ENCODE data around the gene KCNG2. TPM values are rescaled to one million over a fixed set of nuclear protein-coding genes. Genes with fewer than 3 reads are reported as not detected.

The KCNG2 gene
- total and polyA plus RNA-seq, 9 of the 15 experiments (the other 6 are each of a cell fraction or from before 2014, with no cell fraction given) = not detected

DNA sequence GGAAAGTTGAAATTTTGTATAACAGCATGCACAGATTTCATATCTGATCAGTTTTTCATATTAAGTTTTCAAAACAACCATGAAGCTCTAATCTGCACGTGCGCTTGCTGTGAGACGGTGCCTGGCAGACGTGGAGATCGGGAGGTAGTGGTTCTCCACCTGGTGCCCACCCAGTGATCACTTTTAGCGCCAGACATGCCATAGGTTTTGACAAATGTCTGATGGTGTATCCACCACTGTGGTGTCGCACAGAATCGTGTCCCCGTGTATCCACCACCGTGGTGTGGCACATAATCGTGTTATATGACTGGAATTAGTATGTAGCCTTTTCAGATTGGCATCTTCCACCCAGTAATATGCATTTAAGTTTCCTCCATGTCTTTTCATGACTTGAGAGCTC, 40.9 kb upstream of the KCNG2 start (continued):
- TF ChIP-seq MYBL2 (IDR thresholded peaks at IDR 0.05; ENCODE audit: low read depth) (no peak), MYBL2 (CRISPR knock-in tag; IDR thresholded peaks at IDR 0.05; ENCODE audit: borderline replicate concordance) (no peak), CCAR2 (IDR thresholded peaks at IDR 0.05; ENCODE audit: low read depth, low read length) (no peak), SMAD1 (IDR thresholded peaks at IDR 0.05; ENCODE audit: low read depth, low read length, partially characterized antibody) (no peak), SIRT6 (IDR thresholded peaks at IDR 0.05; ENCODE audit: low read depth, low read length) (no peak), RBM34 (IDR thresholded peaks at IDR 0.05; ENCODE audit: borderline replicate concordance, insufficient read depth, low read length) (no peak), MCM5 (IDR thresholded peaks at IDR 0.05; ENCODE audit: low read depth) (no peak)

DNA sequence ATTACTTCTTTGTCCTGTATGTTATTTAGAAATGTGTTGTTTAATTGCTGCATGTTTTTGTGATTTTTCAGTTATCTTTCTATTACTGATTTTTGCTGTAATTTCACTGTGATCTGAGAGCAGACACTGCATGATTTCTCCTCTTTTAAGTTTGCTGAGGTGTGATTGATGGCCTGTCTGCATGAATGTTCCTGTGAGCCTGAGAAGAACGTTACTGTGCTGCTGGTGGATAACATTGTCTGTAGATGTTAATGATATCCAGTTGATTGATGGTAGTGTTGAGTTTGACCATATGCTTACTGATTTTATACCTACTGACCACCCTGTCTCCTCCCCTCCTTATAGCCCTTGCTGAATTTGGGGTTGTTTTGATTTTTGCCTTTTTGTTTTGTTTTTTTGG, 37.4 kb upstream of the KCNG2 start:
- Histone ChIP-seq H3K4me2 (ENCODE audit: insufficient read depth, low read length) (no peak overlapping the region), H3K9me1 (ENCODE audit: control insufficient read depth, insufficient read depth, low read length) (no peaks in the 10 kb centered on the region), H3K9ac (ENCODE audit: insufficient read depth in 1 of 2, low read depth in 2 of 2, low read length in 2 of 2) (no peak overlapping the region), H3K79me2 (ENCODE audit: control insufficient read depth, insufficient read depth, low read length) (no peaks in the 10 kb centered on the region), H3K27ac (ENCODE audit: extremely low read depth, low read depth, low read length) (no peak overlapping the region), H4K20me1 (replicated peaks; ENCODE audit: control insufficient read depth, insufficient read depth, low read length) (no peaks in the 10 kb centered on the region), H3K9me3 (replicated peaks; ENCODE audit: control insufficient read depth, insufficient read depth, low read depth, low read length) (no peaks in the 10 kb centered on the region), H3K27me3 (ENCODE audit: control insufficient read depth in 2 of 2, insufficient read depth in 2 of 2, low read length in 2 of 2) (peaks cover 0 to 10% of the 10 kb centered on the region in 2 experiments; a peak in 1 of 5 replicates), H3K36me3 (ENCODE audit: control insufficient read depth, insufficient read depth, low read length) (no peaks in the 10 kb centered on the region), H3K4me1 (replicated peaks in 1 of 2; ENCODE audit: control insufficient read depth in 2 of 2, insufficient read depth in 2 of 2, low read length in 2 of 2) (no peaks in the 10 kb centered on the region), H3K4me3 (no peak overlapping the region), H2AFZ (ENCODE audit: low read depth, low read length) (no peak overlapping the region)
- DNase-seq (ENCODE audit: extremely low read depth in 1 of 4, low spot score in 3 of 4) = no peak
- no peak for FAIRE-seq
- intact Hi-C loops (cut with micrococcal nuclease) = no loop called here
- BruUV-seq (replicated peaks) = no TSS peak
- WGBS (ENCODE audit: insufficient coverage, low coverage, missing lambda C conversion rate) = 0% methylated on average over 1 of the region's 1 CpG
- in situ Hi-C loops (cut with MboI) = no loop called here
- CTCF ChIA-PET (ENCODE audit: low intra/inter-chr PET ratio) = no interaction called here
- no peak for ATAC-seq
- POLR2A ChIA-PET = no interaction called here
- TF ChIP-seq RUNX1 (IDR thresholded peaks at IDR 0.05; ENCODE audit: low read depth) = no peak
- TF ChIP-seq ZNF696 (CRISPR knock-in tag; conservative IDR thresholded peaks at IDR 0.05) = no peak
- no peak for TF ChIP-seq CEBPB (tag; IDR thresholded peaks at IDR 0.05)
- TF ChIP-seq ZNF785 (CRISPR knock-in tag; IDR thresholded peaks at IDR 0.05) = no peak
- no peak for TF ChIP-seq SRSF9 (IDR thresholded peaks at IDR 0.05; ENCODE audit: borderline replicate concordance, low read depth, low read length)
- no peak for TF ChIP-seq MTF1 (CRISPR knock-in tag; IDR thresholded peaks at IDR 0.05; ENCODE audit: borderline replicate concordance)
- TF ChIP-seq, protein P1, sequence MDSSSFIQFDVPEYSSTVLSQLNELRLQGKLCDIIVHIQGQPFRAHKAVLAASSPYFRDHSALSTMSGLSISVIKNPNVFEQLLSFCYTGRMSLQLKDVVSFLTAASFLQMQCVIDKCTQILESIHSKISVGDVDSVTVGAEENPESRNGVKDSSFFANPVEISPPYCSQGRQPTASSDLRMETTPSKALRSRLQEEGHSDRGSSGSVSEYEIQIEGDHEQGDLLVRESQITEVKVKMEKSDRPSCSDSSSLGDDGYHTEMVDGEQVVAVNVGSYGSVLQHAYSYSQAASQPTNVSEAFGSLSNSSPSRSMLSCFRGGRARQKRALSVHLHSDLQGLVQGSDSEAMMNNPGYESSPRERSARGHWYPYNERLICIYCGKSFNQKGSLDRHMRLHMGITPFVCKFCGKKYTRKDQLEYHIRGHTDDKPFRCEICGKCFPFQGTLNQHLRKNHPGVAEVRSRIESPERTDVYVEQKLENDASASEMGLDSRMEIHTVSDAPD (CRISPR knock-in tag; IDR thresholded peaks at IDR 0.05) = no peak
- peak; percentile 39; the same call in 1 of the 2 replicates for TF ChIP-seq PKNOX1 (IDR thresholded peaks at IDR 0.05)
- no peak for TF ChIP-seq RBM34 (IDR thresholded peaks at IDR 0.05; ENCODE audit: borderline replicate concordance, insufficient read depth, low read length)
- TF ChIP-seq RFX7 (CRISPR knock-in tag; IDR thresholded peaks at IDR 0.05) = no peak
- TF ChIP-seq SAFB2 (IDR thresholded peaks at IDR 0.05; ENCODE audit: borderline replicate concordance, low read depth, low read length, severe bottlenecking) = no peak
- TF ChIP-seq, protein P2, sequence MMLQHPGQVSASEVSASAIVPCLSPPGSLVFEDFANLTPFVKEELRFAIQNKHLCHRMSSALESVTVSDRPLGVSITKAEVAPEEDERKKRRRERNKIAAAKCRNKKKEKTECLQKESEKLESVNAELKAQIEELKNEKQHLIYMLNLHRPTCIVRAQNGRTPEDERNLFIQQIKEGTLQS (IDR thresholded peaks at IDR 0.05) = no peak
- TF ChIP-seq, protein P2 (CRISPR knock-in tag; conservative IDR thresholded peaks at IDR 0.05) = no peak
- no peak for TF ChIP-seq CBX1 (IDR thresholded peaks at IDR 0.05; ENCODE audit: low read depth)

Data from K562 (cell line).